DMS114 treated with DMSO at 0.1 percent for 48 hours (cell line): ENCODE results near the gene CD22.
"Not testable (repeated sequence)": the region's sequence is repeated elsewhere in the genome, so short reads cannot be mapped to it uniquely, and the experiment has no call there.

ENCODE experiments used
- DNase-seq: peaks from one replicate; lab custom pipeline; 2025; ENCODE audit not compliant: unreplicated experiment; lab: John Stamatoyannopoulos, UW

CD22 gene

DNA sequence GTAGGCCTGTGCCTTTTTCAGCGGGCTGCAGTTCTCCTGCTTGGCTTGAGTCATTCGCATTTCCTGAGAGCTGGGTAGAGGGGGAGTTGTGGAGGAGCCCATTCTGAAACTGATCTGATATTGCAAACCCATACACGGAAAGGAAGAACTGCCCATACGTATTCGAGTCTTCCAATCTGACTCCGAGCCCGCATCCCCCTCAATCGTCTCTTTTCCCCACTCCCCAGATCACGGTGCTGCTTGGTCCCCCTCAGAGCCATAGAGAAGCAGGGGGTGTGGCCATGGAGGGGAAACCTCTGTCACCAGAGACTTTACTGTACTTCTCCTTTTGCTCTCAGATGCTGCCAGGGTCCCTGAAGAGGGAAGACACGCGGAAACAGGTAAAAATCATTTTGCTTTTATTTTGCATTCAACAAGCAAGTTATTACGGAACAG lies at the start of gene CD22:
Gene CD22 (plus strand): TSS at position 337 of the 435 bp plus-strand sequence. CDS start 2,854 bp downstream, outside the sequence.
- DNase-seq, result no peak

DNA sequence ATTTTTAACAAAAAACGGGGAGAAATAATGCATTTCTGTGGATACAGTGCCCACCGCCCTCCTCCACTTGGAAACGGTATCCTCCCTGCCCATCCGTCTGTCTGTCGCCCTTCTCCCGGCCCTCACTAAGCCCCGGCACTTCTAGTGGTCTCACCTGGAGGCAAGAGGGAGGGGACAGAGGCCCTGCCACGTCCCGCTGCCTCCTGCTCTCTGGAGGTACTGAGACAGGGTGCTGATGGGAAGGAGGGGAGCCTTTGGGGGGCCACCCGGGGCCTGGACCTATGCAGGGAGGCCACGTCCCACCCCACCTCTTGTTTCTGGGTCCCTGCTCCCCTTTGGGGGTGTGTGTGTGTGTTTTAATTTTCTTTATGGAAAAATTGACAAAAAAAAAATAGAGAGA lies 49.6 kb upstream of the CD22 start:
- no peak for DNase-seq

DNA sequence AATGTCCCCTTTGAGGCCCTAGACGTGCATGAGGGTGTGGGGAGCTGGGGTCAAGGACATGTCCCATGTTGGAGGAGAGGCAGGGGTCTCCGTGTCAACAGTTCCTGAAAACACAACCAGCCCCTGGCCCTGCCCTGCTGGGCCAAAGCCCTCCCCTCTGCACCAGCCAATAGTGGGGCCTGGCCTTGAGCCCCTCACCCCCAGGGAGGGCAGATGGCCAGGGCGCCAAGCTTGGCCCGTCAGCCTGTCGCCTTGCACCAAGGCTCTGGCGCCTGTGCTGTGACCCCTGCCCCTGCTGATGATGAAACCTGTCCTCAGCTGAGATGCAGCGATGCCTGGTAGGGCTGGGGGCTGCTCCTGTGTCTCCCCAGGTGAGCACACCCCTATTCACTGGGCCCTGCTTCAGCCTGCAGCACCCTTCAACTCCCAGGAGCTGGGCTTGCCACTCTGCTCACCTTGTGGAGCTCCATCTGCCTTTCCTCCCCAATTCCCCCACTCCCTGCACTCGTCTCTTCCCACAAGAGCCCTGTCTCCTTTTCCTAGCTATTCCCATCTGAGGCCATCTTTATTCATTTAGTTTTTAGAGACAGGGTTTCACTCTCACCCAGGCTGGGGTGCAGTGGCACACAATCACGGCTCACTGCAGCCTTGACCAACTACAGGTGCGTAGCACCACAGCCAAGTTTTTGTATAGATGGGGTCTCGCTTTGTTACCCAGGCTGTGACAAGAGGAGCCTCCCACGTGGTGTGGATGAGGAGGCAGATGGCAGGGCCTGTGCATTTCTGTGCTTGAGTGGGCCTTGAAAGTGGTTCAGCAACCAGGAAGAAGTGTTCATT lies 48.8 kb upstream of the CD22 start:
- no peak for DNase-seq

DNA sequence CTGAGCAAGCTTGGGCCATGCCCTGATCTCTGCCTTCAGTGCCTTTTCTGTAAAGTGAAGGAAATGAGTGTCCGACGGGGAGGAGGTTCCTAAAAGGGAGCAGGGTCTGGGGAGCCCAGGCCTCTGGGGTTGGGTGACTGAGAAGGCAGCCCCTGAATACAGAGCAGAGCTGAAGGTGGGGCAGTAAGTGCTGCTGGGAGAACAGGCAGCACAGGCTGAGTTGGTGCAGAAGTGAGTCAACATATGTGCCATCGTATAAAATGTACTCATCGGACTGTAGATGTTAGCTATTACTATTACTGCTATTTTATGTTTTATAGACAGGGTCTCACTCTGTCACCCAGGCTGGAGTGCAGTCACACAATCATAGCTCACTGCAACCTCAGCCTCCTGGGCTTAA lies 47.7 kb upstream of the CD22 start:
- no peak for DNase-seq

DNA sequence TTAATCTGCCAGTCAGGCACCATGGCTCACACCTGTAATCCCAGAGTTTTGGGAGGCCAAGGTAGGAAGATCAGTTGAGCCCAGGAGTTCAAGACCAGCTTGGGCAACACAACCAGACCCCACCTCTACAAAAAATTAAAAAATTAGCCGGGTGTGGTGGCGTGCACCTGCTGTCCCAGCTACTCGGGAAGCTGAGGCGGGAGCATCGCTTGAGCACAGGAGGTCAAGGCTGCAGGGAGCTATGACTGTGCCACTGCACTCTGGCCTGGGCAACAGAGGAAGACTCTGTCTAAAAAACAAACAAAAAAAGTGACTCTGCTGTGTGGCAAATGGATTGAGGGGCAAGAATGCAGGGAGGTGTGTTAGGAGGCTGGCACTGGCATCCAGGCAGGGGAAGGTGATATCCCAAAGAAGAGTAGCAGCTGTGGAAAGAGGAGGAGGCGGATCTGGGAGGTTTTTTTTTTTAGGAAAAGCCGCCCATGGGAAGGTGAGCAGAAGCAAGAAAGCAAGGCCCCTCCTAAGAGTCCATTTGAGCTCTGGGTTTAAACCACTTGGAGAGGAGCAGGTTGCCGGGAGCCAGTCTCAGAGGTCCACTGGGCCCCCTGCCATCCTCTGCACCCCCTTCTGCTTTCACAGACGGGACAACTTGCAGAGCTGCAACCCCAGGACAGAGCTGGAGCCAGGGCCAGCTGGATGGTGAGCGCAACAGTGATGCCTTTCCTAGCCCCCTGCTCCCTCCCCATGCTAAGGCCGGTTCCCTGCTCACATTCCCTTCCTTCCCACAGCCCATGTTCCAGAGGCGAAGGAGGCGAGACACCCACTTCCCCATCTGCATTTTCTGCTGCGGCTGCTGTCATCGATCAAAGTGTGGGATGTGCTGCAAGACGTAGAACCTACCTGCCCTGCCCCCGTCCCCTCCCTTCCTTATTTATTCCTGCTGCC lies 44.6 kb upstream of the CD22 start:
- no peak for DNase-seq

DNA sequence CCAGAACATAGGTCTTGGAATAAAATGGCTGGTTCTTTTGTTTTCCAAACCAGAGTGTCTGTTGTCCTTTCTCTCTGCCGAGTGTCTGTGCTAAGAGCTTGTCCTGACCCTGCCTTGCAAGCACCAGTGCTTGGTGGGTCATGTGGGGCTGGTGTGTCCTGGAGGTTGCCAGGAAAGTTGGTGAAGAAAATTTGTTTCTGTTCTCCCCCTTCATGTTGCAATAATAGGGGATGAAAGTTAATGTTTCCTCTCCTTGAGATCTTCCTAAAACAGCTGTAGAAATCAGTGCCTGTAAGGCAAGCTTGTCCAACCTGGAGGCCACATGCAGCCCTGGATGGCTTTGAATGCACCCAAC lies 43.9 kb upstream of the CD22 start:
- no peak for DNase-seq

DNA sequence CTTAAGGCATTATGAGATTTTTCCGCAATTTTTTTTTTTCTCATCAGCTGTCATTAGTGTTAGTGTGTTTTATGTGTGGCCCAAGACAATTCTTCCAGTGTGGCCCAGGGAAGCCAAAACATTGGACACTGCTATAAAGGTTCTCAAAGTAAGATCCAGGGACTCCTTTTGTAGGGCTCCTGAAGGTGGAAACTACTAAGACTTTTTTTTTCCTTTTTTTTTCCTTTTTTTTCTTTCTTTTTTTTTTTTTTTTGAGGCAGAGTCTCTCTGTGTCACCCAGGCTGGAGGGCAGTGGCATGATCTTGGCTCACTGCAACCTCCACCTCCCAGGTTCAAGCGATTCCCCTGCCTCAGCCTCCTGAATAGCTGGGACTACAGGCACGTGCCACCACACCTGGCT lies 43.5 kb upstream of the CD22 start:
- not testable (repeated sequence) for DNase-seq

DNA sequence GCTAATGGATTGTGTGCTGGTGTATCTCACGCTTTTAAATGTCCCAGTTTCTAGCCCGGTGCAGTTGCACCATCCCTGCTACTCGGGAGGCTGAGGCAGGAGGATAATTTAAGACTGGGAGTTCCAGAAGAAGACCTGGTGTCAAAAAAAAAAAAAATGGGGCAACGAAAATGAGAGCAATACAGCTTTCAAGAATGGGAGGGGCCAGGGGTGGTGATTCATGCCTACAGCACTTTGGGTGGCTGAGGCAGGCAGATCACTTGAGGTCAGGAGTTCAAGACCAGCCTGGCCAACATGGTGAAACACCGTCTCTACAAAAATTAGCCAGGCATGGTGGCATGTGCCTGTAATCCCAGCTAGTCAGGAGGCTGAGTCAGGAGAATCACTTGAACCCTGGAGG lies 42.9 kb upstream of the CD22 start:
- DNase-seq, result not testable (repeated sequence)

DNA sequence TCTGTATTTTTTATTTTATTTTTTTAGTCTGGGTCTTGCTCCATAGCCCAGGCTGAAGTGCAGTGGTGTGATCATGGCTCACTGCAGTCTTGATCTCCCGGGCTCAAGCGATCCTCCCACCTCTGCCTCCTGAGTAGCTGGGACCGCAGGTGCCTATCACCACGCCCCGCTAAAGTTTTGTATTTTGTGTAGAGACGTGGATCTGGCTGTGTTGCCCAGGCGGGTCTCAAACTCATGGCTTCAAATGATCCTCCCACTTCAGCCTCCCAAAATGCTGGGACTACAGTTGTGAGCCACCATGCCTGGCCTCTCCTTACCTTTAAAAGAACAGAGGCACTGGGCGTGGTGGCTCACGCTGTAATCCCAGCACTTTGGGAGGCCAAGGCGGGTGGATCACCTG lies 41.3 kb upstream of the CD22 start:
- DNase-seq, result no peak

DNA sequence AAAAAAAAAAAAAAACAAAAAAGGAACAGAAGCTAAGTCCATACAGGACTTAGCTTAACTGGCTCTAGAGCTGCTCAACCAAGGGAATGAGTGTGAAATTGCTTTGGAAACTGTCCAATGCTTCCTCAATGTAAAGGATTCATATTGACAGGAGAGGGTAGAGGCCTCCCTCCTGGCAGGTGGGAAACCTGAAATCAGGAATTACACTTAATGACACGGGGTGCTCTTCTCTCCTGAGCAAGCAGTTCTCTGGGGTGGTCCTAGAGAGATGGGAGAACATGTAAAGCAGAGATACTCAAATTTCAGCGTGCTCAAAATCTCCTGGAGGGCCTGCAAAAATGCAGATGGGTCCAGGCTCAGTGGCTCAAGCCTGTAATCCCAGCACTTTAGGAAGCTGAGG lies 40.7 kb upstream of the CD22 start:
- DNase-seq, result no peak

DNA sequence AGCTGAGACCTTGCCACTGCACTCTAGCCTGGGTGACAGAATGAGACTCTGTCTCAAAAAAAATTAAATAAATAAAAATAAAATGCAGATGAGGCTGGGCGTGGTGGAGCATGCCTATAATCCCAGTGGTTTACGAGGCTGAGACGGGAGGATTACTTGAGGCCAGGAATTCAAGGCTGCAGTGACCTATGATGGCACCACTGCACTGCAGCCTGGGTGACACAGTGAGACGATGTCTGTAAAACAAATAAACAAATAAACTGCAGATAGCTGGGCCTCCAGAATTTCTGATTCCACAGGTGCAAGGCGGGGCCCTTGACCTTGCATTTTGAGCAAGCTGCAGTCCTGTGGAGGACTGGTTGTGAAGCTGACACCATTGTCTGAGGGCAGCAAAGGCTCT lies 40.1 kb upstream of the CD22 start:
- no peak for DNase-seq

DNA sequence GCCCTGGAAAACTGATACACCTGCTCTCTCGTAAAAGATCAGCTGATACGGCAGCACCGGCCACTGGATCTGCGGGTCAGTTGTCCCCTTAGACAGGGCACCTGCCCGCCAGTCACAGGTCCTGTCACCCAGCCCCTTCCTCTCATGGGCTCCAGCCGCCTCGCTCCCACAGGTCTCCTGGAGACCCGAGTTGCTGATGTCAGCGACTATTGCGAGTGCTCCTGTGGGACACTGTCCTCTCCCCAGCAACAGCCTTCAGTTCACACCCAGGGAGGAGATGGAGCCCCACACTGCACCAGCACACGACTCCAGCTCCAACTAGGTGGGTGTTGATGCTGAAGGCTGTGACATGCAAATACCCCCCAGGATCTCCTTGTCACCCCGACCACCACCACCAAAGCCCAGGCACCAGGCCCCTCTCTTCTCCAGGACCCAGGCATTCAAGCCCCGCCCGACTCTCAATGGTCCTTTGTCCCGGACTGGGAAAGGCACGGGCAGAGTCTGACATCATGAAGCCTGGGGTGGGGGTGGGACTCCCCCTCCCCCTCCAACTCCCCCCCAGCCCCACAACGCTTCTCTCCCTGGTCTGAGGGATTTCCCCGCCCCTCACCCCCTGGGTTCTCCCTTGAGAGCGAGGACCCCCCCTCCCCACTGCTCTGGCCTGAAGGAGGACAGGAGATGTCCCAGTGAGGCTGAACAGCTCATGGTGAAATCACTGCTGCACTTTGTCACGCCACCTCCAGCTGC lies 38.4 kb upstream of the CD22 start:
- no peak for DNase-seq

DNA sequence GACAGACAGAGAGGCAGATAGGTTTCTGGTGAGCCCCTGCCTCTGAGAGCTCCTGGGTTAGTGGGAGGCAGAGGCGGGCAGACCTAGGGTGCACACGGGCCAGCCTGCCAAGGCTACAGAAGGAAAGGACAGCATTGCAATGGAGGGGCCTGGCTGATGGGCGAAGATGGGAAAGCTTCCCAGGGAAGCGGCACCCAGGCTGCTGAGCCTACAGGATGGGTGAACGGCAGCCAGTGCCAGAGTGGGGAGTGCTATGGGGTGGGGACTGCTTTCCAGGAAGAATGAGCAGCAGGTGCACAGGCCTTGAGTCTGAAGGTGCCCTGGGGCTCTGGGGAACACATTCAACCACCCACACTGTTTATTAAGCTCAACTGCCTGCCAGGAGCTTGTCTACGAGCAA lies 37.7 kb upstream of the CD22 start:
- no peak for DNase-seq

DNA sequence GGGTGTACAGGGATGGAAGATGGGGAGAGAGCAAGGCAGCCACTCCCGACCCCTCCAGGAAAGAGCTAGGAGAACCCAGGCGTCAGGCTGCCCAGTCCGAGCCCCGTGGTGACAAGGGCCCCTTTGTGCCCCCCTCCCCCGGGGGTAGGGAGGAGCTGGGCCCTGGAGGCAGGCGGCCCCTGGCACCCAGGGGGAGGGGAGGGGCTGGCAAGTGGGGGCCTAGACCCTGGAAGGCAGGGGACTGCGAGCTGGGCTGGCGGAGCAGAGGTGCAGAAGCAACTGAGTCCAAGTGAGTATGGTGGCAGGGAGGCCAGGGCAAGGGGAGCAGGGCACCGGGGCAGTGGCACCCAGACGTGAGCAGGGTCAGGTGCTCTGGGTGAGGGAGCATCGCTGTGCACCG lies 37.1 kb upstream of the CD22 start, which contains the start of gene MAG:
Gene MAG (plus strand): TSS at position 246 of the 400 bp plus-strand sequence. CDS start 3,248 bp downstream, outside the sequence.
- no peak for DNase-seq

DNA sequence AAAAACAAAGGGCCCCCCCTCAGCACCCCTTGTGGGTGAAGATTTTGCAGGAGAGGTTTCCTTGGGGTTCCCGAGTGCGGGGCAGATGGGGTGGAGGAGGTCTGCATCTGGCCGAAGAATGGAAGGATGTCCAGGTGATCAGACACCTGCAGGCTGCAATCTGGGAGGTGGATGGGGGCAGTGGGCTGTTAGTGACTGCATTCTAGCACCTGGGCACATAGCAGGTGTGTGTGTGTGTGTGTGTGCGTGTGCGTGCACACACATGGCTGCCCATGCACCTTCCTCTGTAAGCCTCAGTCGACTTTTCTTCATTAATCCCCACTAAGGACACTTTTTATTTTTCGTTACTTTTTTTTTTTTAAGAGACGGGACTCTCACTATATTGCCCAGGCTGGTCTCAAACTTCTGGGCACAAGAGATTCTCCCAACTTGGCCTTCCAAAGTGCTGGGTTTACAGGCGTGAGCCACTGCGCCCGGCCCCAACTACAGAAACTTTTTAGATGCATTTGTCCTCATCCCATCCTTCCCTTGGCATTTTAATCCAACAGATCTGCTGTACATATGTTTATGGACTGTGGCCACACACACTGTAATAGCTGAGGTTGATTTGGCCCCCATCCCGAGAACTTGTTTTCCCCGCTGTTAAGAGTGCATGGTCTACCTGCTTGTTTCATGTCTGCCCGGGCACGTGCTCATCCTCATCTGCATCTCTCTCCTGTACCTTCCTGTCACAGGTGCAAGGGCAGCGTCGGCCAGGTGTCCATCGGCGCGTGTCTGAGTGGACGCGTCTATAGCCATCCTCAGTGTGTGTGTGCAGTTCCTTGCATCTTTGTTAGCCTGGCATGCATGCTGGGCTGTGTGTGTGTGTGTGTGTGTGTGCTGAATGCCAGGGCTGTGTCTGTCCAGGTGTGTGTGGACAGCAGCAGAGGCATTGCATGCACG lies 36.3 kb upstream of the CD22 start:
- no peak for DNase-seq

DNA sequence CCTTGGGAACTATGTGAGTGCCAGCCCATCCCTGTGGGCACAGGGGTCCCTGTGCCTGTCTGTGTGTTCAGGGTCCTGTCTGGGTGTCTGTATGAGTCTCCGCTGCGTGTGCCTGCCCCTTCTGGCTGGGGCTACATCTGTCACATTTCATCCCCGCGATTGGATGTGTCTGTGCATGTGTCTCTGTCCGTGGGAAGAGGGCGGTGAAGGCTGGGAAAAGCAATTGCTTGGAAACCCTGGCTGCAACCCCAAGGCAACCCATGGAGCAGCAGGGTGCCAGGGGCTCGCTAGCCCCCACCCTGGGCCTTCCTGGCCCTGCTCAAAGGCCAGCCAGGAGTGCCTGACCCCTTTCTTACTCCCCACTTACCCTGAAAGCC lies 35.6 kb upstream of the CD22 start:
- no peak for DNase-seq

DNA sequence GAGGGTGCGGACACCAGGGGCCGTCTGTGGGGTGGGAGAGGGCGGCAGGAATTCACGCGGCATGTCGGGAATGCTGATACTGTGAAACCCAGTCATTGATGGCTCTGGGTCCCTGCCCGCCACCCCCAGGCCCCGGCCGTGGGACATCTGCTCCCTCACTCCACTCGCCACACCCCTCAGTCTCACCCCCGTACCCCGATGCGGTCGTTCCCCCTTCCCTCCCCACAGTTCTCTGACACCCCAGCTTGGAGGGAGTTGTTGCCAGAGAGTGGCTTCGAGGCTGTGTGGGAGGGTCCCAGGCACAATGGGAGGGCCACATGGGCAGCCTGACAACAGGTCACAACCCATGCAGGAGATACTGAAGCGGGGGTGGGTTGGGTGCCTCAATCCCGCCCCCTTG lies 35.2 kb upstream of the CD22 start:
- DNase-seq, result no peak

DNA sequence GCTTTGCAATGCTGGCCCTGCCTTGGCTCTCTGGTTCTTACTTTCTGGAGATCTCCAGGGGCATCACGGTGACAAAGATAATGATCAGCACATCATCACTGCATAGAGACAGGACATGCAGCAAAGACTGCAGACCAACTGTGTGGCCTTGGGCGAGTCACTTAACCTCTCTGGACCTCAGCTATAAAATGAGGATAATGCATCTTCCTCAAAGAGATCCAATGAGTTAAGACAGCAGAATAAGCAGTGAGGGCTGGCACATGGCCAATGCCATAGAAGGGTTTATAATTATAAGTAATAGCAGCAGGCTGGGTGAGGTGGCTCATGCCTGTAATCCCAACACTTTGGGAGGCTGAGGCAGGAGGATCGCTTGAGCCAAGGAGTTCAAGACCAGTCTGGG lies 34.7 kb upstream of the CD22 start:
- DNase-seq, result no peak

DNA sequence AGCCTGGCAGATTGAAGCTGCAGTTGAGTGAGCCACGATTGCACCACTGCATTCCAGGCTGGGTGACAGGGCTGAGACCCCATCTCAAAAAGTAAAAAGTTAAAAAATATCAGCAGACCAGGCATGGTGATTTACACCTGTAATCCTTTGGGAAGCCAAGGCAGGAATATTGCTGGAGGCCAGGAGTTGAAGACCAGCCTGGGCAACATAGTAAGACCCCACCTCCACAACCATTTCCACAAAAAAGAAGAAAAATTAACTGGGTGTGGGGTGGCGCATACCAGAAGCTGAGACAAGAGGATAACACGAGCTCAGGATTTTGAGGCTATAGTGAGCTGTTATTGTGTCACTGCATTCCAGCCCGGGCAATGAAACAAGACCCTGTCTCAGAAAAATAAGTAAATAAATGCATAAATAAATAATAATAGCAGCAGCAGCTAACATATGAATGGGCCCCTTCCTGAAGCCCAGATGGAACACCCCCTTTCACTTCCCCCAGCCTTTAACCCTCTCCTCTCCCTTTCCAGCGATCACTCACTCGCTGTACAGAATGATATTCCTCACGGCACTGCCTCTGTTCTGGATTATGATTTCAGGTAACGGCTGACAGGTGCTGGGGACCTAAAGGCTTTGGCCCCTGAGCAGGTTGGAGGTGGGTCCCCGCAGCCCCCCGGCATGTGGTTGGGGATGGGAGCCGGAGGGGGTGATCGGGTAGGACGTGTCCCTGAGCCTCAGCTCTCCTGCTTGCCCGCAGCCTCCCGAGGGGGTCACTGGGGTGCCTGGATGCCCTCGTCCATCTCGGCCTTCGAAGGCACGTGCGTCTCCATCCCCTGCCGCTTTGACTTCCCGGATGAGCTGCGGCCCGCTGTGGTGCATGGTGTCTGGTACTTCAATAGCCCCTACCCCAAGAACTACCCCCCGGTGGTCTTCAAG lies 33.9 kb upstream of the CD22 start:
- no peak for DNase-seq
